PFSK-1 (cell line): ENCODE results near the gene NCAPH2. TPM values are rescaled to one million over a fixed set of nuclear protein-coding genes. Genes with fewer than 3 reads are reported as not detected.

ENCODE experiments used
- FOXP2 ChIP-seq: optimal IDR thresholded peaks from 2 replicates; pipeline ENCODE3; 2011; ENCODE audit warnings: borderline replicate concordance, control low read depth, inconsistent platforms; ENCODE audit not compliant: insufficient read depth; ENCODE audit errors: extremely low read length, extremely low read depth
- POLR2AphosphoS5 ChIP-seq: IDR thresholded peaks from 2 replicates; pipeline ENCODE4 v1.6.1; 2012; ENCODE audit warnings: low read depth, mild to moderate bottlenecking, control low read depth, low read length, moderate library complexity
- REST ChIP-seq, 2 experiments: IDR thresholded peaks; 2 replicates each; pipeline versions ENCODE4 v1.6.1 to v1.8.0; 2011 to 2012; ENCODE audit warnings: low read depth in 2 of 2, low read length in 2 of 2, control low read depth in 1 of 2, inconsistent platforms in 1 of 2, mild to moderate bottlenecking in 1 of 2, moderate library complexity in 1 of 2; ENCODE audit not compliant: insufficient read depth in 1 of 2
- SIN3A ChIP-seq: IDR thresholded peaks from 2 replicates; pipeline ENCODE4 v1.6.1; 2012; ENCODE audit warnings: mild to moderate bottlenecking, low read length, moderate library complexity, borderline replicate concordance; ENCODE audit not compliant: insufficient read depth
- TAF1 ChIP-seq: IDR thresholded peaks from 2 replicates; pipeline ENCODE4 v1.6.1; 2012; ENCODE audit warnings: low read length, control low read depth, borderline replicate concordance; ENCODE audit not compliant: insufficient read depth
- polyA plus RNA-seq: library from polyadenylated mRNA; unstranded; fragments of >200 nt; gene quantifications from one replicate; pipeline ENCODE4 v1.2.1, GENCODE V29; 2012; ENCODE audit warnings: low read depth, missing spikeins; ENCODE audit not compliant: insufficient read length

The NCAPH2 gene
- polyA plus RNA-seq = 68.3 TPM

DNA sequence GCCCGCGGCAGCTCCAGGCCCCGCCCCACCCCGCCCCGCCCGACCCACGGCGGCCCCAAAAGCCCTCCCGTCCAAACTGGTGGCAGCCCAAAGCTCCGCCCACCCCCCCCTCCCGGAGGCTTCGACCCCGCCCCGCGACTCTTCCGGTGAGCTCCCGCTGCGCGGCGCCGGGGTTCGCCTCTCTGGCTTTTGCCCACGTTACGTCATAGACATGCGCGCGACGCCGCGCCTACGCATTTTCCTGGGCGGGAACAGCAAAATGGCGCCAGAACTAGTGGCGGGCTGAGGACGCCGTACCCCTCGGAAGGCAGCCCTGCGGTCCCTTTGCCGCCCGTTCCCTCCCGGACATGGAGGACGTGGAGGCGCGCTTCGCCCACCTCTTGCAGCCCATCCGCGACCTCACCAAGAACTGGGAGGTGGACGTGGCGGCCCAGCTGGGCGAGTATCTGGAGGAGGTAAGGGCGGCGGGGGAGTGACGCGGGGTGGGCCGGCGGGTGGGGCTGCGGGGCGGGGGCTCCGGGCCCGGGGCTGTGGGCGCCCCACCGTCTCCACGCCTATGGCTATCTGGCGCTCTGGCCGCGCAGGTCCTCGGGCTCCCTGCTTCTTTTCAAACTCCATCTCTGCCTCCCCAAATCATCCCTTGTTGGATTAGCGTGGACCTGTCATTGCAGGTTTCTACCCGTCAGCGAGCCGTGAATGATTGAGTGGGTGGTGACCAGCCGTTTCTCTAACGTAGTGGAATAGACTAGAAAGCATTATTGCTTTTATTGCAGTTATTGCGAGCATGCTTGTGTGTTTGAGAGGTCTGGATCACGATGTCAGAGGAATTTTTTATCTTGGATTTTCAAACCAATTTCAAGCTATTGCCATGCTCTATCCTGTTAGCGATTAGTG, at the start of gene NCAPH2:
Gene NCAPH2 (plus strand): TSS at position 234 of the 894 bp plus-strand sequence. CDS start 114 bp downstream, at position 348.
- TF ChIP-seq REST (IDR thresholded peaks at IDR 0.05; ENCODE audit: insufficient read depth in 1 of 2, low read depth in 2 of 2, low read length in 2 of 2) = peak in 1 of 2 experiments; percentile 49; a peak in 1 of 4 replicates
- TF ChIP-seq FOXP2 = peak; percentile 90
- TF ChIP-seq POLR2AphosphoS5 = peak; percentile 57
- peak; percentile 27; the same call in 1 of the 2 replicates for TF ChIP-seq SIN3A
- peak; percentile 86; the same call in 1 of the 2 replicates for TF ChIP-seq TAF1

- no peak for TF ChIP-seq REST (IDR thresholded peaks at IDR 0.05; ENCODE audit: insufficient read depth in 1 of 2, low read depth in 2 of 2, low read length in 2 of 2)
- TF ChIP-seq TAF1 = no peak
- TF ChIP-seq POLR2AphosphoS5 = no peak
- TF ChIP-seq SIN3A = no peak
- no peak for TF ChIP-seq FOXP2
These were observed 49.0 kb upstream of the NCAPH2 start for GRCh38 chr22:50459016-50459415.

DNA sequence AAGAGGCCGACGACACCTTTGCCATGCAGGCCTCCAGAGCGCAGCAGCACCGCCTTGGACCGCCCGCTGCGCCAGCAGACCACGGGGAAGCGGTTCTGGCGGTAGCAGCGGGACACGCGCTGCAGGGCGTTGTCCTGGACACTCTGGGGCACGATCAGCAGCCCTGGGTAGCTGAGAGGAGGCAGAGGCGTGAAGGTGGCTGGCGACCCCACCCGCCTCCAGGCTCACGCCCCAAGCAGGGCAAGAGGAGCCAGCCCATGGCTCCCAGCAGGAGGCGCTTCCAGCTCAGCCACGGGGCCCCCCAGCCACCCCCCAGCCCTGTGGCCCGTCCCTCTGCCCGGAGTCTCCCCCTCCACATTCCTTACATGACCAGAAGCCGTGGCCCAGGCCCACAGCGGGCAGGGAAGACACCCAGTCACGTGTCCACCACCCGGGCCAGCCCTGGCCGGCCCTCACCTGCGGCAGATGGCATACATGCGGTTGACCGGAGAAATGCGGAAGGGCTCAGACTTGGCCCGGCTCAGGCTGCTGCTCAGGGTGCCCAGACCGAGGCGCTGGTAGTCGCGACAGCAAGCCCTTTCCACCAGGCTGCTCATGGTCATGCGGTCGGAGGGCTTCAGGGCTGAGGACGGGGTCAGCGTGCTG, 48.4 kb upstream of the NCAPH2 start:
- TF ChIP-seq SIN3A (no peak), REST (IDR thresholded peaks at IDR 0.05; ENCODE audit: insufficient read depth in 1 of 2, low read depth in 2 of 2, low read length in 2 of 2) (no peak), TAF1 (no peak), POLR2AphosphoS5 (no peak), FOXP2 (no peak)

DNA sequence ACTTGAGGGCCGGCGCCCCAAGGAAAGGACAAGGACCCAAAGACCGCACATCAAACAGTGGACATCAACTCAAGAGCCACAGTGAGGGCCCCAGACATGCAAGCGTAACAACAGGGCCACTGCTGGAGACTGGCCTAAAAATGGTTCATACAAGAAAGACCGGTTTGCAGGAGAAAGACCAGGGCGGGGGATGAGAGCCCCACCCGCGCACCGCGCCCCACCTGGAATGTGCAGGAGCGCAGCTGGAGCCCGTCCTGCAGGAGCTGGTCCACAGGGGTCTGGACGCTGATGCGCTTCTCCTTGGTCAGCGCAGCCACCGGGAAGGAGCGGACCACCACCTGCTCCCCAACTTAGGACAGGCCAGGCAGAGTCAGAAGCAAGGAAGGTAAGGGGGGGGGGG, 47.1 kb upstream of the NCAPH2 start:
- TF ChIP-seq POLR2AphosphoS5 (no peak), SIN3A (no peak), TAF1 (no peak)

DNA sequence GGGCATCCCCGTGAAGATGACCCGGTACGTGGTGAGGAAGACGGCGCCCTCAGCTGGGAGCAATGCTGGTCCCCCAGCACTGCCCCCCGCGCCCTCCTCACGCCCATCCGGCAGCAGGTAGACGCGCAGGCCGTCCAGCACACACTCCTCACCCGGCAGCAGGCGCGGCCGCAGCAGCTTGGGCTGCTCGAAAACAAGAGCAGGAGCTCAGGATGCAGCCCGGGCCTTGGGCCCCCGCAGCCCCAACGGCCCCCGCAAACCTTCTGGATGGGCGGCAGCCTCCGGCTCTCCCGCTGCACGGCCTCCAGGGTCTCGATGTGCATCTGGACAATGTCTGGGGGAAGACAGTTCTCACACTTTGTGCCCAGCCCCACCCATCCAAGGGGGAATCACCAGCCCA, 46.5 kb upstream of the NCAPH2 start:
- TF ChIP-seq TAF1 = no peak
- TF ChIP-seq REST (IDR thresholded peaks at IDR 0.05; ENCODE audit: insufficient read depth in 1 of 2, low read depth in 2 of 2, low read length in 2 of 2) = no peak
- no peak for TF ChIP-seq FOXP2
- TF ChIP-seq SIN3A = no peak
- no peak for TF ChIP-seq POLR2AphosphoS5
